Subcutaneous adipose tissue (tissue), 4 donors: ENCODE results near the gene GGACT. TPM values are rescaled to one million over a fixed set of nuclear protein-coding genes. Genes with fewer than 3 reads are reported as not detected.

Source experiments
- CTCF ChIP-seq: fragments of 450-650 bp; IDR thresholded peaks from one replicate; pipeline ENCODE4 v1.5.1; 2016; ENCODE audit warnings: low read depth, mild to moderate bottlenecking, control low read depth, antibody characterized with exemption, moderate library complexity
- total RNA-seq, 4 donors: library from RNA; depleted of rRNA; stranded (reverse); fragments of >200 nt; gene quantifications; one replicate each; pipeline ENCODE4 v1.1.0, GENCODE V29; 2016

Gene GGACT
- total RNA-seq, 4 donors from 2014 or later, result 2.6 to 10.5 (median 4.2) TPM

GRCh38 chr13:100547791-100548201 is 40.8 kb downstream of the GGACT start:
- no peak for TF ChIP-seq CTCF

- TF ChIP-seq CTCF, result no peak
These were observed 41.7 kb downstream of the GGACT start for GRCh38 chr13:100546713-100547405.

- TF ChIP-seq CTCF, result no peak
These were observed 42.9 kb downstream of the GGACT start for GRCh38 chr13:100545684-100546061.

- TF ChIP-seq CTCF, result no peak
These were observed 43.5 kb downstream of the GGACT start for GRCh38 chr13:100544866-100545683.

GRCh38 chr13:100543872-100544602 is 44.6 kb downstream of the GGACT start:
- TF ChIP-seq CTCF, result no peak

GRCh38 chr13:100542826-100543156 is 45.8 kb downstream of the GGACT start:
- TF ChIP-seq CTCF, result no peak
